SK-N-SH treated with all-trans-retinoic acid at 6 μM for 48 hours (cell line): ENCODE results near the gene FXYD2.

Experiments used
- ARNTL ChIP-seq: fragments of 450-650 bp; formaldehyde crosslinking; IDR thresholded peaks from 2 replicates; pipeline ENCODE4 v1.5.0; 2020; ENCODE audit warnings: low read depth, mild to moderate bottlenecking, moderate library complexity, borderline replicate concordance
- GLIS3 ChIP-seq: fragments of 250-450 bp; sonication (Bioruptor Pico); IDR thresholded peaks from 2 replicates; pipeline ENCODE4 v1.5.0; 2020; ENCODE audit warnings: mild to moderate bottlenecking, moderate library complexity
- OSR1 ChIP-seq: fragments of 250-450 bp; sonication (Bioruptor Pico); IDR thresholded peaks from 2 replicates; pipeline ENCODE4 v1.8.0; 2022; ENCODE audit warnings: moderate library complexity, mild to moderate bottlenecking, inconsistent platforms
- PPARA ChIP-seq: fragments of 250-450 bp; sonication (Bioruptor Pico); IDR thresholded peaks from 2 replicates; pipeline ENCODE4 v1.5.0; 2020; ENCODE audit warnings: mild to moderate bottlenecking, borderline replicate concordance
- SNAI2 ChIP-seq: fragments of 250-450 bp; sonication (Bioruptor Pico); IDR thresholded peaks from 2 replicates; pipeline ENCODE4 v1.5.0; 2020; ENCODE audit warnings: mild to moderate bottlenecking, moderate library complexity
- TCF4 ChIP-seq: fragments of 250-450 bp; sonication (Bioruptor Pico); IDR thresholded peaks from 2 replicates; pipeline ENCODE4 v1.8.0; 2021; ENCODE audit warnings: mild to moderate bottlenecking, moderate library complexity, borderline replicate concordance
- TOX ChIP-seq: fragments of 250-450 bp; sonication (Bioruptor Pico); IDR thresholded peaks from 2 replicates; pipeline ENCODE4 v1.8.0; 2021; ENCODE audit warnings: mild to moderate bottlenecking, moderate library complexity, borderline replicate concordance
- ZFP3 ChIP-seq: fragments of 250-450 bp; sonication (Bioruptor Pico); IDR thresholded peaks from 2 replicates; pipeline ENCODE4 v1.5.0; 2020; ENCODE audit warnings: mild to moderate bottlenecking, moderate library complexity
- ZFP30 ChIP-seq: fragments of 450-650 bp; formaldehyde crosslinking; IDR thresholded peaks from 2 replicates; pipeline ENCODE4 v1.5.0; 2022; ENCODE audit warnings: mild to moderate bottlenecking, moderate library complexity
- ZNF8 ChIP-seq: fragments of 450-650 bp; formaldehyde crosslinking; IDR thresholded peaks from 2 replicates; pipeline ENCODE4 v1.5.0; 2020; ENCODE audit warnings: mild to moderate bottlenecking, moderate library complexity
- TF ChIP-seq, protein P1 (sequence below): fragments of 250-450 bp; sonication (Bioruptor Pico); IDR thresholded peaks from 2 replicates; pipeline ENCODE4 v1.5.1; 2020; ENCODE audit warnings: low read depth, mild to moderate bottlenecking, moderate library complexity
- TF ChIP-seq, protein P2 (sequence below): fragments of 250-450 bp; sonication (Bioruptor Pico); IDR thresholded peaks from 2 replicates; pipeline ENCODE4 v1.8.0; 2020; ENCODE audit warnings: mild to moderate bottlenecking, moderate library complexity, borderline replicate concordance

DNA sequence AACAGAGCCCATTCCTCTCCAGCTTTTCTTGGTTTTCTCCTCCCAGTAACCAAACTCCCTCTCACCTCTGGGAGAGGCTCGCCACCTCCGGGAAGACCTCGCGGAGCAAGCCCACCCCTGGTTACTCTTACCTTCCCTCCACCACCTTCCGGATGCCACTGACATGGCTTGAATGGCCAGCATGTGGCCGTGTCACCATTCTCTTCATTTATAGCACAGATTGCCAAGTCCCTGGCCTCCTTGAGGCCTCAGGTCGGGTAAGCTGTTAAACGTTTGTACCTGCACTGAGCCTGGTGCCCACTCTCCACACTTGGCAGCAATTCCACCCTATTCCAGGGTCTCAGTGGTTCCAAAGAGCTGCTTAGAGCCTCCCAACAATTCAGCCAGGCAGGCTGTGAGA, 8.0 kb upstream of the FXYD2 start:
- TF ChIP-seq ZFP30 (CRISPR knock-in tag) (no peak), ZNF8 (CRISPR knock-in tag) (no peak), ZFP3 (CRISPR knock-in tag) (no peak), OSR1 (CRISPR knock-in tag) (no peak), SNAI2 (no peak), ARNTL (CRISPR knock-in tag) (no peak), GLIS3 (CRISPR knock-in tag) (no peak), TOX (CRISPR knock-in tag) (no peak), PPARA (CRISPR knock-in tag) (no peak), TCF4 (CRISPR knock-in tag) (no peak)
- TF ChIP-seq, protein P1, sequence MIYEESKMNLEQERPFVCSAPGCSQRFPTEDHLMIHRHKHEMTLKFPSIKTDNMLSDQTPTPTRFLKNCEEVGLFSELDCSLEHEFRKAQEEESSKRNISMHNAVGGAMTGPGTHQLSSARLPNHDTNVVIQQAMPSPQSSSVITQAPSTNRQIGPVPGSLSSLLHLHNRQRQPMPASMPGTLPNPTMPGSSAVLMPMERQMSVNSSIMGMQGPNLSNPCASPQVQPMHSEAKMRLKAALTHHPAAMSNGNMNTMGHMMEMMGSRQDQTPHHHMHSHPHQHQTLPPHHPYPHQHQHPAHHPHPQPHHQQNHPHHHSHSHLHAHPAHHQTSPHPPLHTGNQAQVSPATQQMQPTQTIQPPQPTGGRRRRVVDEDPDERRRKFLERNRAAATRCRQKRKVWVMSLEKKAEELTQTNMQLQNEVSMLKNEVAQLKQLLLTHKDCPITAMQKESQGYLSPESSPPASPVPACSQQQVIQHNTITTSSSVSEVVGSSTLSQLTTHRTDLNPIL, result no peak
- TF ChIP-seq, protein P2, sequence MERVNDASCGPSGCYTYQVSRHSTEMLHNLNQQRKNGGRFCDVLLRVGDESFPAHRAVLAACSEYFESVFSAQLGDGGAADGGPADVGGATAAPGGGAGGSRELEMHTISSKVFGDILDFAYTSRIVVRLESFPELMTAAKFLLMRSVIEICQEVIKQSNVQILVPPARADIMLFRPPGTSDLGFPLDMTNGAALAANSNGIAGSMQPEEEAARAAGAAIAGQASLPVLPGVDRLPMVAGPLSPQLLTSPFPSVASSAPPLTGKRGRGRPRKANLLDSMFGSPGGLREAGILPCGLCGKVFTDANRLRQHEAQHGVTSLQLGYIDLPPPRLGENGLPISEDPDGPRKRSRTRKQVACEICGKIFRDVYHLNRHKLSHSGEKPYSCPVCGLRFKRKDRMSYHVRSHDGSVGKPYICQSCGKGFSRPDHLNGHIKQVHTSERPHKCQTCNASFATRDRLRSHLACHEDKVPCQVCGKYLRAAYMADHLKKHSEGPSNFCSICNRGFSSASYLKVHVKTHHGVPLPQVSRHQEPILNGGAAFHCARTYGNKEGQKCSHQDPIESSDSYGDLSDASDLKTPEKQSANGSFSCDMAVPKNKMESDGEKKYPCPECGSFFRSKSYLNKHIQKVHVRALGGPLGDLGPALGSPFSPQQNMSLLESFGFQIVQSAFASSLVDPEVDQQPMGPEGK (CRISPR knock-in tag), result no peak
